CD14-positive monocyte (primary cell): ENCODE results near the gene SNW1. TPM values are rescaled to one million over a fixed set of nuclear protein-coding genes. Genes with fewer than 3 reads are reported as not detected.
A peak's percentile ranks its signal among the peaks of the same experiment; 100 is the strongest.

Experiments
- DNase-seq, 3 donors: peaks; one replicate each; pipeline ENCODE4 v3.0.0-alpha.2; 2011 to 2022
- H2AFZ ChIP-seq: 2 replicates; pipeline ENCODE4 v1.6.0; 2012; ENCODE audit warnings: mild to moderate bottlenecking, low read depth, low read length, inconsistent platforms; ENCODE audit not compliant: insufficient read depth, poor library complexity, severe bottlenecking
- H3K27ac ChIP-seq, 2 donors: 1 replicate in 1 of 2; 2 replicates in 1 of 2; pipeline ENCODE4 v1.5.1; 2012 to 2013; ENCODE audit warnings: low read length in 2 of 2, control low read depth in 1 of 2, inconsistent platforms in 1 of 2, low read depth in 1 of 2, mild to moderate bottlenecking in 1 of 2
- H3K27me3 ChIP-seq, 2 donors: one replicate each; pipeline versions ENCODE4 v1.6.0 to v1.6.1; 2011 to 2013; ENCODE audit warnings: low read length in 2 of 2; ENCODE audit not compliant: control insufficient read depth in 2 of 2, insufficient read depth in 2 of 2
- H3K36me3 ChIP-seq, 2 donors: replicated peaks in 1 of 2; 1 replicate in 1 of 2; 2 replicates in 1 of 2; pipeline versions ENCODE4 v1.5.1 to v1.6.1; 2012 to 2013; ENCODE audit warnings: low read length in 2 of 2, control low read depth in 1 of 2, inconsistent platforms in 1 of 2, mild to moderate bottlenecking in 1 of 2; ENCODE audit not compliant: insufficient read depth in 2 of 2, control insufficient read depth in 1 of 2
- H3K4me1 ChIP-seq, 2 donors: 1 replicate in 1 of 2; 2 replicates in 1 of 2; pipeline versions ENCODE4 v1.5.1 to v1.6.1; 2012 to 2013; ENCODE audit warnings: low read length in 2 of 2, control low read depth in 1 of 2, inconsistent platforms in 1 of 2, mild to moderate bottlenecking in 1 of 2, moderate library complexity in 1 of 2; ENCODE audit not compliant: insufficient read depth in 2 of 2, control insufficient read depth in 1 of 2
- H3K4me2 ChIP-seq: replicated peaks from 2 replicates; pipeline ENCODE3; 2012; ENCODE audit warnings: low read length, moderate library complexity, mild to moderate bottlenecking; ENCODE audit not compliant: poor library complexity, severe bottlenecking; ENCODE audit errors: extremely low read depth
- H3K4me3 ChIP-seq, 3 experiments: fragments of 200-600 bp in 1 of 3; sonication (generic) in 1 of 3; replicated peaks in 1 of 3; 1 replicate in 2 of 3; 2 replicates in 1 of 3; pipeline ENCODE4 v1.5.1; 2011 to 2013; ENCODE audit warnings: low read length in 3 of 3, mild to moderate bottlenecking in 3 of 3, control low read depth in 2 of 3, low read depth in 2 of 3, inconsistent platforms in 1 of 3, moderate library complexity in 1 of 3
- H3K79me2 ChIP-seq: 2 replicates; pipeline ENCODE4 v1.6.0; 2012; ENCODE audit warnings: mild to moderate bottlenecking, control low read depth, inconsistent platforms, low read length, moderate library complexity; ENCODE audit not compliant: insufficient read depth
- H3K9ac ChIP-seq: 2 replicates; pipeline ENCODE4 v1.6.0; 2017; ENCODE audit warnings: low read length, mild to moderate bottlenecking; ENCODE audit not compliant: insufficient read depth, poor library complexity, severe bottlenecking
- H3K9me3 ChIP-seq, 2 donors: replicated peaks in 1 of 2; 1 replicate in 1 of 2; 2 replicates in 1 of 2; pipeline versions ENCODE4 v1.5.1 to v1.6.1; 2012 to 2013; ENCODE audit warnings: low read length in 2 of 2, control low read depth in 1 of 2; ENCODE audit not compliant: control insufficient read depth in 1 of 2, insufficient read depth in 1 of 2
- H4K20me1 ChIP-seq: 2 replicates; pipeline ENCODE4 v1.6.0; 2012; ENCODE audit warnings: mild to moderate bottlenecking, low read length, control low read depth, moderate library complexity; ENCODE audit not compliant: insufficient read depth
- H3K27ac Mint-ChIP-seq, 7 donors: one replicate each; pipeline ENCODE4 v1.8.0; 2020; ENCODE audit warnings: mild to moderate bottlenecking in 7 of 7, mixed read lengths in 7 of 7, moderate library complexity in 6 of 7, inconsistent platforms in 2 of 7
- H3K27me3 Mint-ChIP-seq, 3 donors: one replicate each; pipeline ENCODE4 v1.8.0; 2021 to 2022; ENCODE audit warnings: low read depth in 3 of 3, mild to moderate bottlenecking in 3 of 3, mixed read lengths in 3 of 3, moderate library complexity in 3 of 3, inconsistent platforms in 1 of 3
- H3K36me3 Mint-ChIP-seq, 2 donors: one replicate each; pipeline ENCODE4 v1.8.0; 2020; ENCODE audit warnings: mixed read lengths in 2 of 2, inconsistent platforms in 1 of 2, mild to moderate bottlenecking in 1 of 2
- H3K4me1 Mint-ChIP-seq: one replicate; pipeline ENCODE4 v1.8.0; 2020; ENCODE audit warnings: mild to moderate bottlenecking, mixed read lengths
- H3K4me3 Mint-ChIP-seq, 2 donors: one replicate each; pipeline ENCODE4 v1.8.0; 2020; ENCODE audit warnings: mild to moderate bottlenecking in 2 of 2, mixed read lengths in 2 of 2, moderate library complexity in 1 of 2
- H3K9me3 Mint-ChIP-seq, 7 donors: one replicate each; pipeline ENCODE4 v1.8.0; 2020 to 2022; ENCODE audit warnings: mixed read lengths in 7 of 7, mild to moderate bottlenecking in 6 of 7, moderate library complexity in 6 of 7, inconsistent platforms in 2 of 7
- CTCF ChIP-seq: fragments of 200-600 bp; IDR thresholded peaks from one replicate; pipeline ENCODE4 v1.8.0; 2022; ENCODE audit warnings: antibody characterized with exemption, mild to moderate bottlenecking
- WGBS: methylation state at CpG from one replicate; pipeline ENCODE4 v1.1.5; 2013; ENCODE audit warnings: missing lambda C conversion rate; ENCODE audit not compliant: insufficient coverage; 5-methylcytosine and 5-hydroxymethylcytosine counted together
- intact Hi-C, 2 donors: fragments of 100-400 bp; cut with micrococcal nuclease; formaldehyde crosslinking; loops; one replicate each; pipeline versions ENCODE4 v1.15.0 to v1.15.1; 2023
- polyA plus RNA-seq, 3 donors: library from polyadenylated mRNA; depleted of rRNA in 1 of 3; unstranded in 2 of 3; stranded (reverse) in 1 of 3; fragments of 300-500 nt in 2 of 3; fragments of >200 nt in 1 of 3; fragmentation: Illumina TruSeq in 2 of 3; gene quantifications; 1 replicate in 2 of 3; 2 replicates in 1 of 3; pipeline ENCODE4 v1.2.3, GENCODE V29; 2012 to 2021

SNW1 gene
- polyA plus RNA-seq, 3 donors = 17.4 to 74.6 (median 50.6) TPM

- Histone ChIP-seq H3K36me3 (peaks cover 75 to 92% of the 10 kb centered on the region in 2 donors), H3K4me2 (no peak overlapping the region), H4K20me1 (peaks cover 53% of the 10 kb centered on the region), H3K79me2 (peaks cover 41% of the 10 kb centered on the region), H2AFZ (no peak overlapping the region), H3K4me1 (no peaks in the 10 kb centered on the region), H3K4me3 (no peak overlapping the region), H3K27me3 (no peaks in the 10 kb centered on the region), H3K9ac (no peak overlapping the region), H3K9me3 (no peaks in the 10 kb centered on the region), H3K27ac (no peak overlapping the region)
- no peak overlapping the region for H3K27ac Mint-ChIP-seq
- no peak for DNase-seq
- H3K27me3 Mint-ChIP-seq = no peaks in the 10 kb centered on the region
- TF ChIP-seq CTCF = no peak
- H3K4me3 Mint-ChIP-seq = no peak overlapping the region
- 100% methylated on average over 2 of the region's 7 CpGs for WGBS
- H3K9me3 Mint-ChIP-seq = no peaks in the 10 kb centered on the region
- peaks cover 4% of the 10 kb centered on the region for H3K4me1 Mint-ChIP-seq
- peaks cover 61 to 77% of the 10 kb centered on the region in 2 donors for H3K36me3 Mint-ChIP-seq
- intact Hi-C loops = no loop called here
Measured at GRCh38 chr14:77738559-77739250, 22.3 kb downstream of the SNW1 start.

- no peak overlapping the region for H3K4me3 ChIP-seq
- H3K9ac ChIP-seq = no peak overlapping the region
- peaks cover 16% of the 10 kb centered on the region for H4K20me1 ChIP-seq
- no CpG with 5 or more reads among the region's 3 CpGs for WGBS
- peaks cover 99 to 100% of the 10 kb centered on the region in 2 donors for H3K36me3 ChIP-seq
- no peaks in the 10 kb centered on the region for H3K27me3 ChIP-seq
- Mint-ChIP-seq H3K27ac (peak overlapping the region in 1 of 7 donors; percentile 15), H3K27me3 (peaks cover 0 to 2% (median 0%) of the 10 kb centered on the region in 3 donors), H3K36me3 (peaks cover 88 to 96% of the 10 kb centered on the region in 2 donors), H3K4me3 (no peak overlapping the region), H3K9me3 (no peaks in the 10 kb centered on the region), H3K4me1 (no peaks in the 10 kb centered on the region)
- H3K27ac ChIP-seq = no peak overlapping the region
- intact Hi-C loops = no loop called here
- H2AFZ ChIP-seq = no peak overlapping the region
- no peak for DNase-seq
- TF ChIP-seq CTCF = no peak
- no peaks in the 10 kb centered on the region for H3K9me3 ChIP-seq
- H3K4me1 ChIP-seq = no peaks in the 10 kb centered on the region
- H3K4me2 ChIP-seq = no peak overlapping the region
- H3K79me2 ChIP-seq = peaks cover 16% of the 10 kb centered on the region
Measured at GRCh38 chr14:77730976-77731497, 29.9 kb downstream of the SNW1 start.
